22Rv1 (cell line): ENCODE measurements around the gene MAGI1.

ENCODE experiments used
- H3K27ac ChIP-seq: fragments of 450-650 bp; 2 replicates; pipeline ENCODE4 v1.5.1; 2017
- ZFX ChIP-seq: fragments of 450-650 bp; IDR thresholded peaks from 2 replicates; pipeline ENCODE4 v1.6.1; 2017; ENCODE audit warnings: antibody characterized with exemption, borderline replicate concordance
- TF ChIP-seq, protein P1 (sequence below): fragments of 450-650 bp; IDR thresholded peaks from 2 replicates; pipeline ENCODE4 v1.5.1; 2017; ENCODE audit warnings: mild to moderate bottlenecking

The MAGI1 gene

DNA sequence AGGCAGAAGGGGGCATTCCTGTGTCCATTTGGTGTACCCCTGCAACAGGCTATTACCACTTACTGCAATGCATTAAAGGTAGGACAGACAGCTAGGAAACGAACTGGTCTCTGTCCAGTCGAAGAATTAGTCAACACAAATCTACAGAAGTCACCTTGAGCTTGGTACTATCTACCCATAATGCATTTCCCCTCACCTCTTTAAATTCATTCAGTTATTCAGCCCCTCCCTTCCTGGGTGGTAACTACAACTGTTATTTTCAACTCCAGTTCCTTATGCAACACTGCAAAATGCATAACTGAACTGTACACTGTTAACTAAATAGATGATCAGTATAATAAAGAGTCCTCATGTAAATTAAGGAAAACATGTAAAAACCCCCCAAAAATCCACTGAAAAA, 77.6 kb downstream of the MAGI1 start:
- TF ChIP-seq, protein P1, sequence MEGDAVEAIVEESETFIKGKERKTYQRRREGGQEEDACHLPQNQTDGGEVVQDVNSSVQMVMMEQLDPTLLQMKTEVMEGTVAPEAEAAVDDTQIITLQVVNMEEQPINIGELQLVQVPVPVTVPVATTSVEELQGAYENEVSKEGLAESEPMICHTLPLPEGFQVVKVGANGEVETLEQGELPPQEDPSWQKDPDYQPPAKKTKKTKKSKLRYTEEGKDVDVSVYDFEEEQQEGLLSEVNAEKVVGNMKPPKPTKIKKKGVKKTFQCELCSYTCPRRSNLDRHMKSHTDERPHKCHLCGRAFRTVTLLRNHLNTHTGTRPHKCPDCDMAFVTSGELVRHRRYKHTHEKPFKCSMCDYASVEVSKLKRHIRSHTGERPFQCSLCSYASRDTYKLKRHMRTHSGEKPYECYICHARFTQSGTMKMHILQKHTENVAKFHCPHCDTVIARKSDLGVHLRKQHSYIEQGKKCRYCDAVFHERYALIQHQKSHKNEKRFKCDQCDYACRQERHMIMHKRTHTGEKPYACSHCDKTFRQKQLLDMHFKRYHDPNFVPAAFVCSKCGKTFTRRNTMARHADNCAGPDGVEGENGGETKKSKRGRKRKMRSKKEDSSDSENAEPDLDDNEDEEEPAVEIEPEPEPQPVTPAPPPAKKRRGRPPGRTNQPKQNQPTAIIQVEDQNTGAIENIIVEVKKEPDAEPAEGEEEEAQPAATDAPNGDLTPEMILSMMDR: no peak
- TF ChIP-seq ZFX: no peak
- H3K27ac ChIP-seq: no peak overlapping the region

GRCh38 chr3:65960087-65960486, 78.6 kb downstream of the MAGI1 start:
- TF ChIP-seq ZFX: no peak
- TF ChIP-seq, protein P1: no peak
- no peak overlapping the region for H3K27ac ChIP-seq

DNA sequence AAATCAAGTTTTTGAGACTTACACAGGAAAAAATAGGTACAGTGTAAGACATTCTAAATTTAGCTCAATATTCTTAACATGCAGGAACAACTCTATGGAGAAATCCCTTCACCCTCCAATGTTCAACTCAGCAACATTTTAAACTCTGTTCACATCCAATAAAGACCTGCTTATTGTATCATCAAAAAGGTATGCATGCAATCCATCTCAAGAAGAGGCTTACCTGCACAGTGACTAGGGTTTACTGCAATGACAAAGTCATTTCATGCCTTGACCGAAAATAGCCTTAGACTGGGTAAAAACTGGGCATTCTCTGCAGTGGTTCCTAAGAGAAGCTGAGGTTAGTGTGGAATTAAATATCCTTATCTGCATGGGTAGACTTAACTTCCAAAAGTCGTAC, 80.5 kb downstream of the MAGI1 start:
- no peak for TF ChIP-seq ZFX
- no peak overlapping the region for H3K27ac ChIP-seq

DNA sequence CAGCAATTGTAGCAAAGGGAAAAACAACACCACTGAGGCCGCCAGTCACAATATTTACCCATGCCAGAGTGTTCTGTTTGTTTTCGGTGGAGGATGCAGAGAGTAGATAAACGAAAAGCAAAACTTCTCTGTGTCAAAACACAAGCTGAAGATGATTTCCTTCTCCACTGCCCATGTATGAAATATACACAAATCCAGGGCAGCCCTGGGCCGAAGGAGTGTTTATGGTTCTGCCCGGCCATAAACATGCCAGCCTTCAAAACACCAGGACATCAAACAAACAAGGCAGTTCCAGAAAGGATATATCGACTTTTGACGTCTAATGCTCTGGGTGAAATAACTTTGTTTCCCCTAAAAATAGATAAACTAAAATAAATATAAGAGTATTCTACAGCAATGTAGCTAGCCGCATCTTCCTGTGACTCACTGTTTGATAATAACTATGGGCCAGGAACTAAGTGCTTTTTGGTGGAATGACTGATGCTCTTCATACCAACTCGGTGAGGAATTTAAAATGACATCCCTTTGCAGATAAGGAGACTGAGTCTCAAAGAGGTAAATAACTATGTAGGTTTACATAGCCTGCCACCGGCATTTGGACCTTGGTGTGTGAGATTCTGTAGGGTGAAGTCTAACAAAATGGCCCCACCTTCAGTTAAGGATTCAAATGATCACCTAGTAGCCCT, 82.8 kb downstream of the MAGI1 start:
- peak overlapping the region; percentile 94 for H3K27ac ChIP-seq
- no peak for TF ChIP-seq ZFX

DNA sequence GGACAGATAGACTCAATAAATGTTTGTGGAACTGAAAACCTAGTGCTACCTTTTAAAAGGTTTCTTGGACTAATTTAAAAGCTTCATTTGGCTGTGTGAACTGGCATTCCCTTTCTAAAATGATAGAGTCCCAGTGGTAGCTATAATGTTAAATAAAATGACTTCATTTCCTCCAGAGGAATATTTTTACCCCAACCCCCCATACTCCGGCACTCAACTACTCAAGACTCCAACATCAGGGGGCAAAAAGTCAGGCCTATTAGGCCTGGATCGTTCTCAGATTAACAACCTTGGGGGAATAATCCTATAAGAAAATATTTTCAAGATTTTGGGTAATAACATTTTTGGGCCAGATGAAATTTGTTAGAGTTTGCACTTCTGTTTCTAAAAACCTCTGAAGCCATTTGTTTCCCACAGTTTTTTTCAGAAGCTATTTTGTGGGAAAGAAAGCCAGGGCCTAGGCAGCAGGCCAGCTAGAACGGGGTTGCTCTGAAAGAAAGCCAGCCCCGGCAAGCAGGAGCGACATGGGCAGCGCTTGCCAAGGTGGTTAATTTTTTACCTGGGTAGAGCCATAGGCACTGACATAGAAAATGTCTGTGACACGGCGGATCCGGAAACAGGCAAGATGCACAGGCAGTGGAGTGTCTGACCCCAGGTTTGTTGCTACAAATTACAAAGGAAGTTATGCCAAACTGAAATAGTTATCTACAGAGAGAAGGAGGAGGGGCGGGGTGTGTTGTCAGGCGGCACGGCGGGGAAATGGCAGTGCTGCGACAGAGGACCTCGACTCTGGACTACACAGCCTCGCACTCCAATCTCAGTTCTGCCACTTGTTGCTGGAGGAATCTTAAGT, 84.6 kb downstream of the MAGI1 start:
- H3K27ac ChIP-seq: peak overlapping the region; percentile 94
- TF ChIP-seq, protein P1: no peak

GRCh38 chr3:65953301-65953812, 85.4 kb downstream of the MAGI1 start:
- H3K27ac ChIP-seq: peak overlapping the region; percentile 94
- TF ChIP-seq ZFX: no peak
- TF ChIP-seq, protein P1: no peak

- H3K27ac ChIP-seq: peak overlapping the region; percentile 94
- TF ChIP-seq ZFX: no peak
- TF ChIP-seq, protein P1: no peak
Measured at GRCh38 chr3:65952842-65953241, 85.9 kb downstream of the MAGI1 start.

DNA sequence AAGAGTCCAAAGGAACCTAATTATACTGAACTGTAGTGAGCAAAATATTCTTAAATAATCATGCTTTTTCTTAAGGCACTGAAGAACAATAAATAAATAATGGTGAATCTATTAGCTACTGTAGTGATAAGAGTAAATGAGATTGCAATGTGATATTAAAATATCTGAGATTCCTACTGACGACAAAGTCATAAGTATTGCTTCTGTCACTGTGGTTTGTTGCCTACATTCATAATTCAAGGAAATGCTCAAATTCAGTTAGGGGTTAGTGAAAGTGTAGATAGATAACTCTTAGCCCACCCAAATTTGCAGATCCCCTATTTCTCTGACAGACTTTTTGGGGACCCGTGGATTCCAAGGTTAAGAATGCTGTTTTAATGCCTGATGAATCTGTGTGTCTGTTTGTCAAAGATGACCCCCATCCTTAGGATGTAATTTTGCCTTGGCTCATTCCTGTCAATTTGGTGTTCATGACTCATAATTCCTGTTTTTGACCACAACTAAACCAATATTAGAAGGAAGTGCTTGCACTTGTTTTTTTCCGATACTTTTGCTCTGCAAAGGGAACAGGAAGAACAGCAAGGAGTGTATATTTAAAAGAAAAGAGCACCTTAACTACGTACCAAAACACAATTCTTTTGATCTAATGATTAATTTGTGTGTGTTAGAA, 86.7 kb downstream of the MAGI1 start:
- peak overlapping the region; percentile 94; the same call in 1 of the 2 replicates for H3K27ac ChIP-seq

More for the DNA sequence above, 86.7 kb downstream of the MAGI1 start:
- no peak for TF ChIP-seq ZFX
- TF ChIP-seq, protein P1: no peak
